Mononuclear cell (primary cell): ENCODE measurements around the gene LSM14B. TPM values are rescaled to one million over a fixed set of nuclear protein-coding genes. Genes with fewer than 3 reads are reported as not detected.
"Not testable (repeated sequence)": the region's sequence is repeated elsewhere in the genome, so short reads cannot be mapped to it uniquely, and the experiment has no call there.

ENCODE experiments used
- H3K27me3 ChIP-seq: 2 replicates; pipeline ENCODE4 v1.6.0; 2011; ENCODE audit warnings: low read length, control low read depth; ENCODE audit not compliant: insufficient read depth
- H3K4me1 ChIP-seq: 2 replicates; pipeline ENCODE4 v1.5.1; 2011; ENCODE audit warnings: mild to moderate bottlenecking, low read length, control low read depth; ENCODE audit not compliant: insufficient read depth
- H3K4me3 ChIP-seq: 2 replicates; pipeline ENCODE4 v1.5.1; 2011; ENCODE audit warnings: mild to moderate bottlenecking, low read length, moderate library complexity
- H3K9me3 ChIP-seq: 2 replicates; pipeline ENCODE4 v1.5.1; 2011; ENCODE audit warnings: low read depth, mild to moderate bottlenecking, control low read depth, low read length
- total RNA-seq: library from RNA; depleted of rRNA; stranded (reverse); fragments of >200 nt; gene quantifications from one replicate; pipeline ENCODE4 v1.2.3, GENCODE V29; 2012

Gene LSM14B
- 17.8 TPM for total RNA-seq

DNA sequence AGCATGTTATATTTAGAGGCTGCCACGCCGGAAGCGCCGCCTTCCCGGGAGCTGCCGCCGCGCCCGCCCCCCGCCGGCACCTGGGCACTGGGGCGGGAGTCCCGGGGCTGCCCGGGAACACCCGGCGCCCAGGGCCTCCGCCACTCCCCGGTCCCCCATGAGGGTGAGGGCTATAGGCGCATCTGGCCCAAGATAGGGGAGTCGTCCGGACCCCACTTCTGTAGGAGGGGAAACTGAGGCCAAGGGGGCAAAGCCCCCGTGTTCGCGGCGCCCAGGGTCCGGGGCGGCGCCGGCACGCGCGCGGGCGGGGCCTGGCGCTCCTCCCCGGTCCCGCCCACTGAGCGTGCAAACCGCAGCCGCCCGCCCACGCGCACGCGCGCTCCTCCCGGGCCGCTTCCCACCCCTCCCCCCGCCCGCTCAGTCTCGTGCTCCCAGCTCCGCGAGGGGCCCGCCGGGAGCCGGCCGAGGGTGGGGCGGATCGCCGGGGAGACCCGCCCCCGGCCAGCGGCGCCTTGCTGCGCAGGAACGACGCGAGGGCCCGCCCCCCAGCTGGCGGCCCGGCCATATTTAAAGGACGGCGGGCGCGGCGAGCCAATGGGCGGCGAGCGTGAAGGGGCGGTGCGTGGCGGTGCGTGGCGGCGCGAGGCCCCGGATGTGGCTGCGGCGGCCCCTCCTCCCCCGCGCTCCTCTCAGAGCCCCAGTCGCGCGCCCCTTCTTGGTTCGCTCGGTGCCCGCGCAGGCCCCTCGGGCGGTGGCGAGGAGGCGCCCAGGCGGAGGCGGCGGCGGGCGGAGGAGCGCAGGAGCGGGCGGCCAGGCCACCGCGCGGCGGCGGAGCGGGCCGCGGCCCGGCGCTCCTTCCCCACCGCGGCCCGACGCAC lies at the start of gene LSM14B:
TSS of gene LSM14B (plus strand) at position 700 of the 878 bp plus-strand sequence. CDS start 192 bp downstream, outside the sequence.
- Histone ChIP-seq H3K4me1 (peaks cover 33% of the 10 kb centered on the region), H3K9me3 (no peaks in the 10 kb centered on the region), H3K27me3 (no peaks in the 10 kb centered on the region), H3K4me3 (peak within 1 kb of the TSS; percentile 73)

DNA sequence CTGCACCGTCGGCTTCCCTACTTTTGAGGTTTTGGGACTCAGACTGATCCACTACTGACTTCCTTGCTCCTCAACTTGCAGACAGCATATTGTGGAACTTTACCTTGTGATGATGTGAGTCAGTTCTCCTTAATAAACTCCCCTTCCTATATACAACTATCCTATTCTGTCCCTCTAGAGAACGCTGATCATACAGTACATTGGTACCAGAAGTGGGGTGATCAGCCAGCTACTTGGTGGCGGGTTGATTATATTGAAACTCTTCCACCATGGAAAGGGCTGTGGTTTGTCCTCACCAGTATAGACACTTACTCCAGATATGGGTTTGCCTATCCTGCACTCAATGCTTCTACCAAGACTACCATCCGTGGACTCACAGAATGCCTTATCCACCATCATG lies 49.0 kb upstream of the LSM14B start:
- Histone ChIP-seq H3K4me1 (no peaks in the 10 kb centered on the region), H3K4me3 (no peak overlapping the region), H3K9me3 (peaks cover 9% of the 10 kb centered on the region)

DNA sequence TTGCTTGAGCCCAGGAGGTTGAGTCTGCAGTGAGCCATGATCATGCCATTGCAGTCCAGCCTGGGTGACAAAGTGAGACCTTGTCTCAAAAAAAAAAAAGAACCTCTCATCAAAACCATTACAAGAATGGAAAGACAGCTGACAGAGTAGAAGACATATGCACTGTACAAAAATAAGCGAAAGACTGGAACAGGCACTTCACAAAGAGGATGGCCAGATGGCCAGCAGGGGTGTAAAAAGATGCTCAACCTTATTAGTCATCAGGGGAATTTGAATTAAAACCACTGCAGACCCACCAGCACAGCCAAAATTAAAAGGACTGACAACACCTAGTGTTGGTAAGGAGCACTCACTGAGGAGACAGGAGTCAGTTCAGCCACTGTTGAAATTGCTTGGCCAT lies 43.1 kb upstream of the LSM14B start:
- Histone ChIP-seq H3K27me3 (no peaks in the 10 kb centered on the region), H3K4me1 (no peaks in the 10 kb centered on the region), H3K9me3 (peaks cover 9% of the 10 kb centered on the region), H3K4me3 (no peak overlapping the region)

More for the DNA sequence above, 49.0 kb upstream of the LSM14B start:
- H3K27me3 ChIP-seq, result no peaks in the 10 kb centered on the region

DNA sequence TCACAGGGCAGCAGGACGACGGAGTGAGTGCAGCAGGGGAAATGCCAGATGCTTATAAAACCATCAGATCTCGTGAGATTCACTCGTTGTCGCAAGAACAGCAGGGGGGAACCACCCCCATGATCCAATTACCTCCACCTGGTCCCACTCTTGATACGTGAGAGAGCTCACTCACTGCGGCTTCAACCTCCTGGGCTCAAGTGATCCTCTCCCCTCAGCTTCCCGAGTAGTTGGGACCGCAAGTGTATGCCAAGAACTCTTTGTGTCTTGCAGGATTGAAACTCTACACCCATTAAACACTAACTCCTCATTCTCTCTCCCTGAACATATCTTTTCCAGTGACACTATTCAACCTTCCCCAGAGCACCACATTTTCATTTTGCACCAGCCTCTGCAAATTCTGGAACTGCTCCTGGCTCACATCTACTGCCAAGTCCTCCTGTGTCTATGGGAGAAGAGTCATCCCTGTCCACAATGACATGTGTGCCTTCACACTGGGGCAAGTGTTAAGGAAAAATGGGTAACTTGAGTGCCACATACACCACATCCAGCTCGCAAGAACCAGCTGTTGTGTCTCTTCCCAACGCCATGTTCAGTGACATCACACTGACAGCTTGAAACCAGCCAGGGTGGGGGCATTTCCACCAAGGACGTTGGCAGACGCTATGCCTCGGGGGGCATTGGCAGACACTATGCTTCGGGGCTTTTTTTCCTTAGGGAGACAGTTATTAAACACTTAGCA lies 41.9 kb upstream of the LSM14B start:
- H3K27me3 ChIP-seq, result no peaks in the 10 kb centered on the region
- no peaks in the 10 kb centered on the region for H3K4me1 ChIP-seq
- peaks cover 5% of the 10 kb centered on the region for H3K9me3 ChIP-seq
- H3K4me3 ChIP-seq, result no peak overlapping the region

DNA sequence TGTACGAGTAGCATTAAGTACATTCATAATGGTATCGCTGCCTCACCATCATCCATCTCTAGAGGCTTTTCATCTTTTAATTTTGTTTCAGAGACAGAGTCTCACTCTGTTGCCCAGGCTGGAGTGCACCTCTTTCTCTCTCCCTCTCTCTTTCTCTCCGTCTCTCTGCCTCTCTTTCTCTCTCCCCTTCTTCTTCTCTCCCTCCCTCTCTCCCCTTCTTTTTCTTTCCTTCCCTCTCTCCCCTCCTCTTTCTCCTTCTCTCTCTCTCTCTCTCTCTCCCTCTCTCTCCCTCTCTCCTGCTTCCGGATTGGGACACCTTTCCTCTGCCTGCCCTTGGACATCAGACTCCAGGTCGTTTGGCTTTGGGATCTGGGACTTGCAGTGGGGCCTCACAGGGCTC lies 39.0 kb upstream of the LSM14B start:
- no peaks in the 10 kb centered on the region for H3K4me1 ChIP-seq
- H3K27me3 ChIP-seq, result no peaks in the 10 kb centered on the region
- no peaks in the 10 kb centered on the region for H3K9me3 ChIP-seq
- H3K4me3 ChIP-seq, result no peak overlapping the region

DNA sequence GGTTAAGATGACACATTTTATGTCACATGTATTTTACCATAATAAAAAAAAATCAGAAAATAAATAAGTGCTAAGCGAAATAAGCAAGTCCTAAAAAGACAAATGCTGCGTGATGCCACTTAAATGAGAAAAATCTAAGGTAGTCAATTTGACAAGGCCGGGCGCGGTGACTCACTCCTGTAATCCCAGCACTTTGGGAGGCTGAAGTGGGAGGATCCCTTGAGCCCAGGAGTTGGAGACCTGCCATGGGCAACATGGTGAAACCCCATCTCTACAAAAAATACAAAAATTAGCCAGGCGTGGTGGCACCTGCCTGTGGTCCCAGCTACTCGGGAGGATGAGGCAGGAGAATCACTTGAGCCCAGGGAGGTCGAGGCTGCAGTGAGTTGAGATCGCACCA lies 38.1 kb upstream of the LSM14B start:
- H3K4me1 ChIP-seq, H3K4me3 ChIP-seq, H3K27me3 ChIP-seq, H3K9me3 ChIP-seq: not testable (repeated sequence)

DNA sequence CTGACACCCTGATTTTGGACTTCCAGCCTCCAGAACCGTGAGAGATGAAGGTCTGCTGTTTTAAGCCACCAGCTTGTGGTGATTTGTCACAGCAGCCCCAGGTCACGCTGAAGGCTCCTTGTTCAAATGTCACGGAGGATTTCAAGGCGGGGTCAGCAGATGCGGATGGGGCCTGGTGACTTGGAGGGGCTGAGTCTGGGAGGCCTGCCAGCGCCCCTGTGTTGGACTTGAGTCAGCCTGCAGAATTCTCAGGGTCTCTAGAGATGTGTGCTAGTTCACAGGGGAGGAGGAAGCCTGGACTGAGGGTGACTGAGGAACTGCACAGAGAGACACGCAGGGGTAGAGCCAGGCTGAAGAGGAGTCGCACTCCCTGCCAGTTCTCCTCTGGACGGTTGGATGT lies 37.1 kb upstream of the LSM14B start:
- H3K27me3 ChIP-seq, result no peaks in the 10 kb centered on the region
- no peaks in the 10 kb centered on the region for H3K9me3 ChIP-seq
- H3K4me1 ChIP-seq, result no peaks in the 10 kb centered on the region
- no peak overlapping the region for H3K4me3 ChIP-seq

DNA sequence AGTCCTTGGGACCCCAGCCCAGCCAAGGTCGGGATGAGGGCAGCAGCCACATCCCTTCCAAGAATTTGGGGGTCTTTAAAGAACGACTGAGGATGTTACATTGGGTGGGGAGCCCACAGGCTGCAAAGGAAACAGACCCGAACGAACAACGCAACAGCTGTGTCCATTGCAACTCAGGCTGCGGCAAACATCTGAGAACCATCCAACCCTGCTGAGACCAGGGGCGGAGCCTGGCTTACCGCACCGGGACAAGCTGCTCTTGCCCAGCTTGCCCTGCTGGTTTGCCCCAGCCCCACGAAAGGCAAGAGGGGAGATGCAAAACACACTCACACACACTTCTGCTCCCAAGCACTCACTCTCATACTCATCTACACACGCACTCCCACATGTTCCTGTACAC lies 35.0 kb upstream of the LSM14B start:
- no peaks in the 10 kb centered on the region for H3K9me3 ChIP-seq
- H3K4me3 ChIP-seq, result no peak overlapping the region
- H3K4me1 ChIP-seq, result no peaks in the 10 kb centered on the region
- no peaks in the 10 kb centered on the region for H3K27me3 ChIP-seq

DNA sequence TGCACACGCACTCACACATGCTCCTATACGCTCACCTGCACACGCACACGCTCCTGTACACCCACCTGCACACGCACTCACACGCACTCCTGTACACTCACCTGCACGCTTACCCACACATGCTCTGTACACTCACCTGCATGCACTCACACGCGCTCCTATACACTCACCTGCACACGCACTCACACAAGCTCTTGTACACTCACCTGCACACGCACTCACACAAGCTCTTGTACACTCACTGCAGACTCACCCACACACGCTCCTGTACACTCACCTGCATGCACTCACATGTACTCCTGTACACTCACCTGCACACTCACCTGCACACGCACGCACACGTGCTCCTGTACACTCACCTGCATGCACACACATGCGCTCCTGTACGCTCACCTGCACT lies 34.6 kb upstream of the LSM14B start:
- no peaks in the 10 kb centered on the region for H3K9me3 ChIP-seq
- no peak overlapping the region for H3K4me3 ChIP-seq
- no peaks in the 10 kb centered on the region for H3K4me1 ChIP-seq
- no peaks in the 10 kb centered on the region for H3K27me3 ChIP-seq

DNA sequence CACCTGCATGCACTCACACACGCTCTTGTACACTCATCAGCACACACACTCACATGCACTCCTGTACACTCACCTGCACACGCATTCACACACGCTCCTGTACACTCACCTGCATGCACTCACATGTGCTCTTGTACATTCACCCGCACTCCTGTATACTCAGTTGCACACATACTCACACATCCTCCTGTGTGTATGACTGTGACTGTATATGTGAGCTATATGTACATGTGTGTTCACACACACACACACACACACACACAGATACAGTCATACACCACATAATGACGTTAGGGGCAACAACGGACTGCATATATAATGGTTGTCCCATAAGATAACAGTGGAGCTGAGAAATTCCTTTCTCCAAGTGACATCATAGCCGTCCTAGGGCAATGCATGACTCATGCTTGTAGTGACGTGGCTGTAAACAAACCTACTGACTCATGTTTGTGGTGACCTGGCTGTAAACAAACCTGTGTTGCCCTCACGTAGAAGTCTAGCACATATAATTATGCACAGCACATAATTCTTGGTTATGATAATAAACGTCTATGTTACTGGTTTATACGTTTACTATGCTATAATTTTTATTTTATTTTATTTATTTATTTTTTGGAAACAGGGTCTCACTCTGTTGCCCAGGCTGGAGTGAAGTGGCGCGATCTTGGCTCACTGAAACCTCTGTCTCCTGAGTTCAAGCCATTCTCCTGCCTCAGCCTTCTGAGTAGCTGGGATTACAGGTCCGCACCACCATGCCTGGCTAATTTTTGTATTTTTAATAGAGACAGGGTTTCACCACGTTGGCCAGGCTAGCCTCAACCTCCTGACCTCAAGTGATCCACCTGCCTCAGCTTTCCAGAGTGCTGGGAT lies 33.8 kb upstream of the LSM14B start:
- no peaks in the 10 kb centered on the region for H3K27me3 ChIP-seq
- no peak overlapping the region for H3K4me3 ChIP-seq
- H3K4me1 ChIP-seq, result no peaks in the 10 kb centered on the region
- H3K9me3 ChIP-seq, result no peaks in the 10 kb centered on the region

DNA sequence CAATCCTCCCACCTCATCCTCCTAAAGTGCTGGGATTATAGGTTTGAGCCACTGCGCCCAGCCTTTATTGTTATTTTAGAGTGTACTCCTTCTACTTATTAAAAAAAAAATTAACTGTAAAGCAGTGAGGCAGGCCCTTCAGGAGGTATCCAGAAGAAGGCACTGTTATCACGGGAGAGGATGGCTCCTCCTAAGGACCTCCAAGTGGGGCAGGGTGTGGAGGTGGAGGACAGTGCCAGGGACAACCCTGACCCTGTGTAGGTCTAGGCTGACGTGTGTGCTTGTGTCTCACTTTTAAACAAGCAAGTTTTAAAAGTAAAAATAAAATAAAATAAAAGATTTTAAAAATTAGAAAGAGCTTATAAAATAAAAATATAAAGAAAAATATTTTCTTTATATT lies 32.9 kb upstream of the LSM14B start:
- no peak overlapping the region for H3K4me3 ChIP-seq
- no peaks in the 10 kb centered on the region for H3K9me3 ChIP-seq
- H3K4me1 ChIP-seq, result no peaks in the 10 kb centered on the region
- H3K27me3 ChIP-seq, result no peaks in the 10 kb centered on the region

DNA sequence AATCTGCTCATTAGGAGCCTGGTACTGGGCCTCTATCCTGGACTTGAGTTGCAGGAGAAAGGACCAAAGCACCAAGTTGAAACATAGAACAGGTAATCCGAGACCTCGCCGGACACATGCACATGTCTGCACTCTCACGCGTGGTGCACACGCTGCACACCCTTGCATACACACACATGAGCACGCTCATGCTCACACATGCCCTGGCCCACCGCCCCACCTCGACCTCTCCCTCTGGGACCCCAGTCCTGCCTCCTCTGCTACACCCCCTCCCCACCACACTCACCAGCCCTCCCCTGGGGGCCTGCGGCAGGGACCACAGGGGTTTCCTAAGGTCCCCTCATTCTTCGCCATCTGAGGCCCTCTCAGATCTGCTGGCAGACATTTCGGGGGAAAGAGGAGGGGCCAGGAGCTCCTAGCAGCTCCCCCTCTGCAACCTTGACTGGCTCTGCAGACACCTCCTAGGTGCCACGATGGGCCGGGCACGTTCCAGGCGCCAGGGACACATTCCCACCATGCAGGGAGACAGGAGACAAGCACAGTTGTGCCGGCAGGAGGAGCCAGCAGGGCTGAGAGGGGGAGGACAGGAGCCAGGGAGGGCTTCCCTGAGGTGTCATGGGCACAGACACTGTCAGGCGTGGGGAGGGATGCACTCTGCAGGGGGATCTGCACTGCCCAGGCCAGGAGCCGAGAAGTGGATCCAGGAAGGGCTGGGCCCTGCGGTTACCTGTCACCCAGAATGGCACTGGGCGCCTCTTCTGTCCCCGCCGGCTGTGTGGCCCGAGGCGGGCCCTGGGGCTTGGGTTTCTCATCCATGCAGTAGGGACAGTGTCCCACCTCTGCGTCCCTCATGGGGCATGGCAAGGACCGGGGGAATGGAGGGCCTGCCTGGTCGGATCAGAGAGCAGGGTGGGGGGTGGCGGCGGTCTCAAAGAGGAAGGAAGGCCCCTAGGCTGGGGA lies 25.6 kb upstream of the LSM14B start:
- H3K4me3 ChIP-seq, result no peak overlapping the region
- H3K4me1 ChIP-seq, result no peaks in the 10 kb centered on the region
- no peaks in the 10 kb centered on the region for H3K27me3 ChIP-seq
- no peaks in the 10 kb centered on the region for H3K9me3 ChIP-seq

DNA sequence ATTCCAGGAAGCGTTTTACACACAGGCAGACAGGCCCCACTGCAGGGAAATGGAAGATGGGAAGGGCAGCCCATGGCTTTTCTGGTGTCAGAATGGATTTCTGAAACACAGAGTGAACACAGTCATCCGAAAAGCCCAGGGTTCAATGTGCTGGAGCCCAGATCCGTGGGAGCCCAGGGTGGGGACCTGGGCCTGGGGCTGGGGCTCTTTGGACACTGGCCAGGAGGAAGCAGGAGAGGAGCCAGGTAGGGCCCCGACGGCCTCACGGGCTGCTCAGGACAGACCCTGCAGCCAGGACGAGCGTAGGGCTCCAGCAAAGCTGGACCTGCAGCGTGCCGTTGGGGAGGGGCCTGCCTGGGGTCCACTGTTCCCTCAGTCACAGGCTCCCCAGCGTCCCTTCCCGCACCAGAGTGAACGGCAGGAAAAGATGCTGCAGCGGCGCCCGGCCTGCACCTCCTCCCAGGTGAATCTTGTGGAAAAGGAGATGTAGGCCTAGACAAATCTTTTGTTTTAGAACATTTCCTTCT lies 24.3 kb upstream of the LSM14B start:
- Histone ChIP-seq H3K27me3 (no peaks in the 10 kb centered on the region), H3K4me3 (no peak overlapping the region), H3K4me1 (no peaks in the 10 kb centered on the region), H3K9me3 (no peaks in the 10 kb centered on the region)

DNA sequence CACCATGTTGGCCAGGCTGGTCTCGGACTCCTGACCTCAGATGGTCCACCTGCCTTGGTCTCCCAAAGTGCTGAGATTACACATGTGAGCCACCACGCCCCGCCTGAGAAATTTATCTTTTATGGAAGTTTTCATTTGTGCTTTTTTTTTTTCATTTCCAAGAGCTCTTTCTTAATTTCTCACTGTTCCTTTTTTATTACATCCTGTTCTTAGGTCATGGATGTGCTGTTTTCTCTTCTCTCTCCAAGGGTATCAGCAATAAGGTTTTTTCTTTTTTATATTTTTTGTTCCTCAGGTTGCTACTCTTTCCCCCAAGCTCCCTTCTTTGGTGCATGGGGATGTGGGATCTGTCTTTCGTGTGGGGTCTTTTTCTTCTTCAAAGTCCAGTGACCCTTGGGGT lies 21.2 kb upstream of the LSM14B start:
- H3K4me1 ChIP-seq, result no peaks in the 10 kb centered on the region
- no peaks in the 10 kb centered on the region for H3K9me3 ChIP-seq
- H3K27me3 ChIP-seq, result no peaks in the 10 kb centered on the region
- no peak overlapping the region for H3K4me3 ChIP-seq
